NCI-H1092 (cell line): ENCODE results near the gene SCRT2.

Experiments
- DNase-seq: peaks from one replicate; lab custom pipeline; 2025; lab: John Stamatoyannopoulos, UW

SCRT2 gene

GRCh38 chr20:634148-634925, 41.3 kb downstream of the SCRT2 start:
- no peak for DNase-seq

GRCh38 chr20:631101-631500, 44.5 kb downstream of the SCRT2 start:
- no peak for DNase-seq

GRCh38 chr20:626579-626978, 49.0 kb downstream of the SCRT2 start:
- DNase-seq, result no peak

- DNase-seq, result no peak
Measured at GRCh38 chr20:625360-625932, 50.2 kb downstream of the SCRT2 start.

- no peak for DNase-seq
Measured at GRCh38 chr20:623704-624103, 51.9 kb downstream of the SCRT2 start.

- no peak for DNase-seq
Measured at GRCh38 chr20:623021-623420, 52.6 kb downstream of the SCRT2 start.

- no peak for DNase-seq
Measured at GRCh38 chr20:622161-622560, 53.4 kb downstream of the SCRT2 start.

GRCh38 chr20:621125-621756, 54.4 kb downstream of the SCRT2 start:
- no peak for DNase-seq

- no peak for DNase-seq
Measured at GRCh38 chr20:620246-620645, 55.4 kb downstream of the SCRT2 start.

GRCh38 chr20:618980-619379, 56.6 kb downstream of the SCRT2 start:
- no peak for DNase-seq

GRCh38 chr20:617934-618690, 57.5 kb downstream of the SCRT2 start:
- no peak for DNase-seq

- no peak for DNase-seq
Measured at GRCh38 chr20:615514-615913, 60.1 kb downstream of the SCRT2 start.

GRCh38 chr20:611843-612185, 63.8 kb downstream of the SCRT2 start:
- DNase-seq, result no peak
